Right hindlimb (tissue), 1 donor: ENCODE measurements around the gene ZNF780B.

Experiments
- DNase-seq: peaks from one replicate; pipeline ENCODE4 v3.0.0-alpha.2; 2018

Gene ZNF780B

GRCh38 chr19:40035996-40036395, 20.0 kb downstream of the ZNF780B start:
- DNase-seq = no peak

- no peak for DNase-seq
Measured at GRCh38 chr19:40033989-40034560, 22.0 kb downstream of the ZNF780B start.

GRCh38 chr19:40026597-40026970, 29.4 kb downstream of the ZNF780B start:
- DNase-seq = no peak

DNA sequence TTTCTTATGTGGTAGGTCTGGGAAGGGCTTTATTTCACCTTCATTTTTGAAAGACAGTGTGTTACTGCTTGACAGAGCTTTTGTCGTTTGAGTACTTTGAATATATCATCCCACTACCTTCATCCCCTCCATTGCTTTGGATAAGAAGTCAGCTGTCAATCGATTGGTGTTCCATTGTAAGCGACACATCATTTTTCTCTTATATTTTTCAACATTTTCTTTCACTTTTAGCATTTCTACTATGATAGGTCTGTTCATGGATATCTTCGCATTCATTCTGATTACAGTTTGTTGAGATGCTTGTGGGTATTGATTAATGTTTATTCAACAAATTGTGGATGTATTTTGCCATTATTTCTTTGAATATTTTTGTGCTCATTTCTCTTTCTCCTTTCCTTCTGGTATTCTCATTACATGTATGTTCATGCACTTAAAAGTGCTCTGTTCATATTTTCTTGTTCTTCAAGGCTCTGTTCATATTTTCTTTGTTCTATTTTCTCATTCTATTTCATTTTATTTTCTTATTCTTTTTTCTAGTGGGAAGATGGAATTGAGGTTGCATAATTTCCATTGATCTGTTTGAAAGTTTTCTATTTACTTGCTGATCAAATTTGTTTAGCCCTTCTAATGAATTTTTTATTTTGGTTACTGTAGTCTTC, 30.0 kb downstream of the ZNF780B start:
- no peak for DNase-seq

GRCh38 chr19:40023969-40024368, 32.1 kb downstream of the ZNF780B start:
- DNase-seq = no peak

DNA sequence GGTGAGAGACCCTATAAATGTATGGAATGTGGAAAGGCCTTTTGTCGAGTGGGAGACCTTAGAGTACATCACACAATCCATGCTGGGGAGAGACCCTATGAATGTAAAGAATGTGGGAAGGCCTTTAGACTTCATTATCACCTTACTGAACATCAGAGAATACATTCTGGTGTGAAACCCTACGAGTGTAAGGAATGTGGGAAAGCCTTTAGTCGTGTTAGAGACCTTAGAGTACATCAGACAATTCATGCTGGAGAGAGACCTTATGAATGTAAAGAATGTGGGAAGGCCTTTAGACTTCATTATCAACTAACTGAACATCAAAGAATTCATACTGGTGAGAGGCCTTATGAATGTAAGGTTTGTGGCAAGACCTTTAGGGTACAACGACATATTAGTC, 42.0 kb downstream of the ZNF780B start:
- no peak for DNase-seq

DNA sequence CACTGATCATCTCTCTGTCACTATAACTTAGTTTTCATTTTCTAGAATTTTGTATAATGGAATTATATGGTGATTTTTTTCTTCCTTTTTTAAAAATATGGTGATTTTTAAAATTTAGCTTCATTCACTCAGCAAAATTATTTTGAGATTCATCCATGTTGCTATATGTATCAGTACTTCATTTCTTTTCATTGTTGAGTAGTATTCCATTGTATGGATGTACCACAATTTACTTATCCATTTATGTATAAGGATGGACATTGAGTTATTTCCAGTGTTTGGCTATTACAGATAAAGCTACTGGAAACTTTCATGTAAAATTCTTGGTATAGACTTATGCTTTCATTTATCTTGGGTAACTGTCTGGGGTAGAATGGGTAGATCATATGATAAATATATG, 46.4 kb downstream of the ZNF780B start:
- DNase-seq = no peak

DNA sequence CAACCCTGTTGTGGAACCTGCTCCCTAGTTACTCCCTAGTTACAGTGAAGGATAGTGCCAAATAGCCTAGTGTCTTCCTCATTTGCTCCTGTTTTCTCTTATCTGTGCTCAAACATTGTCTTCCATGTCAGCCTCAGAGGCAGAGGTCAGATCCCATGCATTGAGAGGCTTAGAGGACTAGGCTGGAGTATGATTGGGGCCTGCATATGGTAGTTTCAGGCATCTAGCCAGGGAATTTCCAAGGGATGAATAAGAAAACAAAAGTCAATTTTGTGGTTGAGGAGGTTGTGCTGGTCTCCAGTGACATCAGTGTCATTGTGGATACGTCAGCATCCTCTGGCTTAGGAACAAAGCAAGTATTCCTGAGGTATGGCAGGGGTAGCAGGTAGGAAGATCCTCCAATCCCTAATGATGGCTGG, 49.7 kb downstream of the ZNF780B start:
- no peak for DNase-seq

- DNase-seq = no peak
Measured at GRCh38 chr19:40005691-40006272, 50.2 kb downstream of the ZNF780B start.

DNA sequence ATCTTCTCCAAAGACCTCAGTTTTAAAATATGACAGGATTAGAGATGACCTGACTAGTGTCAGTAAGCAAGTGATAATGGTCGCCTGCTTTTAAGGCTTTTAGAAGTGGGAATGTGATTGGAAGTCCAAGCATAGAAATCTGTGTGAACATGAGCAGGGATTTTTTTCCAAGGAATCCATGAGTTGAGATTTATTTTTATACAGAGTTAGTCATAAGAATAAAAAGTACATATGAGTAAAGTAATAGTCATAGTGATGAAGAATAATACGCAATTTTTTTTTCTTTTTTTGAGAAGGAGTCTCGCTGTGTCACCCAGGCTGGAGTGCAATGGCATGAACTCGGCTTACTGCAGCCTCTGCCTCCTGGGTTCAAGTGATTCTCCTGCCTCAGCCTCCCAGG, 57.5 kb downstream of the ZNF780B start:
- DNase-seq = no peak

DNA sequence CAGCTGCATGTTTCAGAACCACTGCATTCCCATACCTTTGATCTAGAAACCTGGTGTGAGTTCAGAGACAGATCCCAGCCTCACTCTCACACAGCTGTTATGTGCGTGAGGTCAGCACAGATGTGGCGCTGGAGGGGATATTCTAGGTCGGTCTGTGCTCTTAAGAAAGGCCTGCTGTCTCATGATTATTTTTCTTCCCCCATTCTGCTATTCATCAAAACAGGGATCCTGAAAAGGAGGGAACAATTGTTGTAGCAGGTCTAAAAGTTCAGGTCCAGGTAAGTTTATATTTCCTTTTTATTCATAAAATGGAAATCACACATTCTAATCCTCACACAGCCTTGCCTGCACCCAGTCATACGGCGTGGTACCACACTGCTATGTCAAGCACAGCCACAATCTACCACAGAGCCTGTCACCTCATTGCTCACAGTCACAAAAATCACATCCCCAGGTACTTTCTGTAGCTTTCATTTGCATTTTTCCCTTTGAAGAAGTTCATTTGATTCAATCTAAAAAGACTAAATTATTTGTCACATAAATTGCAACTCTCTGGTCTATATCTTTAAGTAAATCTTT, 58.3 kb downstream of the ZNF780B start:
- DNase-seq = no peak

GRCh38 chr19:39996811-39997637, 59.0 kb downstream of the ZNF780B start, which contains the start of gene ZNF546:
ZNF546 (plus strand) TSS chr19:39997060; CDS start chr19:39998327, 1,267 bp downstream.
- DNase-seq = peak; percentile 94

DNA sequence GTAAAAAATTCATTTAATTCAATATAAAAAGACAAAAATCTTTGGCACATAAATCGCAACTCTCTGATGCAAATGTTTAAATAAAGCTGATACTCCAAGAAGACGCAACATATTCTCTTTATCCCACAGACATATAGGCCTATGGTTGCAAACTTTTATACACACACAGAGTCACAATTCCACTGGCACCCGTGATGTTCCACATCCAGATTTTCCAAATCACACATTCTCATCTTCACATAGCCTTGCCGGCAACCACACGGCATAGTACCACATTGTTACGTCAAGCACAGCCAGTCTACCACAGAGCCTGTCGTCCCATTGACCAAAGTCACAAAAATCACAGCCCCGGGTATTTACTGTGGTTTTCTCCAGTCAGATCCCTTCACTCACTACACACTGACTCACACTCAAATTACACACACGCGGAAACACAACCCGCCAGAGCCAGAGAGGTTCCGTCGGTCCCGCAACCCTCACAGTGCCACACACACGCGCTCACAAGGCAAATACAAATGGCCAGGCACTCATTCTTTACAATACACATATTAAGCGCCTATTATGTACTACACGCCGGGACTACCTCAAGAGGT, 59.7 kb downstream of the ZNF780B start:
- DNase-seq = peak; percentile 48

GRCh38 chr19:39995794-39996193, 60.2 kb downstream of the ZNF780B start:
- no peak for DNase-seq

DNA sequence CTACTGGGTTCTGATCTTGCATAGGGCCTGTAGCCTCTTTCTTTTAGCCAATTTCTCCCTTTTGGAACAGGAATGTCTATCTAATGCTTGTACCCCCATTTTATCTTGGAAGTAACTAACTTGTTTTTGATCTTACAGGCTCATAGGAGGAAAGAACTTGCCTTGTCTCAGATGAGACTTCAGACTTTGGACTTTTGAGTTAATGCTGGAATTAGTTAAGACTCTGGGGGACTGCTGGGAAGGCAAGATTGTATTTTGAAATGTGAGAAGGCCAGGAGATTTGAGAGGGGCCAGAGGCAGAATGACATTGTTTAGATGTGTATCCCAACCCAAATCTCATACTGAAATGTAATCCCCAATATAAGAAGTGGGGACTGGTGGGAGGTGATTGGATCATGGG, 61.7 kb downstream of the ZNF780B start:
- no peak for DNase-seq

DNA sequence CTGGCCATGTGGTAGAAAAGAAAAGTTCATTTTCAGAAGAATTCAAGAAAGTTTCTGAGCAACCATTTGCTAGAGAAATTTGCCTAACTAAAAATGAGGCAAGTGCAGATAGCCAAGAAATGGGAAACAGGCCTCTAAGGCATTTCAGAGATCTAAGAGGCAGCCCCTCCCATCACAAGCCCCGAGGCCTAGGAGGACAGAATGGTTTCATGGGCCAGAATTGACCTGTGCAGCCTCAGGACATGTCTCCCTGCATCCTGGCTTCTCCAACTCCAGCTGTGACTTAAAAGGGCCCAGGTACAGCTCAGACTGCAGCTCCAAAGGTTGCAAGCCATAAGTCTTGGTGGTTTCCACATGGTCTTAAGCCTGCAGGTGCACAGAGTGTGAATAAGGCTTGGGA, 62.4 kb downstream of the ZNF780B start:
- no peak for DNase-seq

GRCh38 chr19:39987596-39987995, 68.4 kb downstream of the ZNF780B start:
- no peak for DNase-seq

GRCh38 chr19:39987167-39987566, 68.9 kb downstream of the ZNF780B start:
- DNase-seq = no peak

DNA sequence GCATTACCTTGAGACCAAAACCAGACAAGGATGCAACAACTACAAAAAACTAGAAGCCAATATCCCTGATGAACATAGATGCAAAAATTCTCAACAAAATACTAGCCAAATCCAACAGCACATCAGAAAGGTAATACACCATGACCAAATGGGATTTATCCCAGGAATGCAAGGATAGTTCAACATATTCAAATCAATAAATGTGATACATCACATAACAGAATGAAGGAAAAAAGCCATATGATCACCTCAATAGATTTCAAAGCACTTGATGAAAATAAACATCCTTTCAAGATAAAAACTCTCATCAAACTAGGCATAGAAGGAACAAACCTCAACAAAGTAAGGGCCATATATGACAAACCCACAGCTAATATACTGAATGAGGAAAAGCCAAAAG, 69.4 kb downstream of the ZNF780B start:
- no peak for DNase-seq

GRCh38 chr19:39983695-39984300, 72.2 kb downstream of the ZNF780B start:
- DNase-seq = no peak

DNA sequence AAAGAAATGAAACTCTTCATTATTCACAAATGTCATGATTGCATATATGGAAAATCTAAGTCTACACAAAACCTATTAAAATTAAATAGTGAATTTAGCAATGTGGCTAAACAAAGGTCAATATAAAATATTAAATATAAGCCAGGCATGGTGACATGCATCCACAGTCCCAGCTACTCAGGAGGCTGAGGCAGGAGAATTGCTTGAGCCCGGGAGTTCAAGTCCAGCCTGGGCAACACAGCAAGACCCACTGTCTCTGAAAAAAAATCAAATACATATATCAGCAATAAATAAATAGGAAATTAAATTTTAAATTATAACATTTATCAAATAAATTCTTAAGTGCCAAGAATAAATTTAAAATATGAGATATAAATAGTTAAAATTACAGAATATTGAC, 73.1 kb downstream of the ZNF780B start:
- no peak for DNase-seq
